Measurements from ENCODE around the gene ACSM3.

DNA sequence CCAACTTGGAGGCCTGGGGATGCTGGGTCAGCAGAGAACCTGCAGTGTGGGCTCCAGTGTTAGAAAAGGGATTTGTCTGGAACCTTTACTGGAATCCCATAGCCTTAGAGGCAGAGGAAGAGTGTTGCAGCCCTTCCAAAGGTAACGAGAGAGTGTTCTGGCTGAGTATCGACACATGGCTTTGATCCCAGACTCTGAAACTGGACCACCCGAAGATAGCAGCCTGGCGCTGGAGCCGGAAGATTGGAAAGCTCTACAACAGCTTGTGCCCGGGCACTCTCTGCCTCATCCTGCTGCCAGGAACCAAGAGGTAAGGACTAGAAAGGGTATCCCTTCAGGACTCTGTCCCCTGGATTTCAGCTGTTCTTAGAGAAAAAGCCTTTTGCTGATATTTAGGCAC is 82.2 kb downstream of the ACSM3 start:
- TF ChIP-seq, protein P1, sequence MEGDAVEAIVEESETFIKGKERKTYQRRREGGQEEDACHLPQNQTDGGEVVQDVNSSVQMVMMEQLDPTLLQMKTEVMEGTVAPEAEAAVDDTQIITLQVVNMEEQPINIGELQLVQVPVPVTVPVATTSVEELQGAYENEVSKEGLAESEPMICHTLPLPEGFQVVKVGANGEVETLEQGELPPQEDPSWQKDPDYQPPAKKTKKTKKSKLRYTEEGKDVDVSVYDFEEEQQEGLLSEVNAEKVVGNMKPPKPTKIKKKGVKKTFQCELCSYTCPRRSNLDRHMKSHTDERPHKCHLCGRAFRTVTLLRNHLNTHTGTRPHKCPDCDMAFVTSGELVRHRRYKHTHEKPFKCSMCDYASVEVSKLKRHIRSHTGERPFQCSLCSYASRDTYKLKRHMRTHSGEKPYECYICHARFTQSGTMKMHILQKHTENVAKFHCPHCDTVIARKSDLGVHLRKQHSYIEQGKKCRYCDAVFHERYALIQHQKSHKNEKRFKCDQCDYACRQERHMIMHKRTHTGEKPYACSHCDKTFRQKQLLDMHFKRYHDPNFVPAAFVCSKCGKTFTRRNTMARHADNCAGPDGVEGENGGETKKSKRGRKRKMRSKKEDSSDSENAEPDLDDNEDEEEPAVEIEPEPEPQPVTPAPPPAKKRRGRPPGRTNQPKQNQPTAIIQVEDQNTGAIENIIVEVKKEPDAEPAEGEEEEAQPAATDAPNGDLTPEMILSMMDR (IDR thresholded peaks at IDR 0.05) = no peak
- no peak for TF ChIP-seq POLR2A (IDR thresholded peaks at IDR 0.05)

All from lower leg skin (tissue), 3 donors.